WTC11 (cell line): ENCODE results near the gene IGFBP4.

Source experiments
- CTCF ChIP-seq: fragments of 200-600 bp; IDR thresholded peaks from 2 replicates; pipeline ENCODE4 v1.8.0; 2022; ENCODE audit warnings: antibody characterized with exemption
- HMGXB4 ChIP-seq: sonication (generic); formaldehyde crosslinking; IDR thresholded peaks from 2 replicates; pipeline ENCODE4 v1.8.1; 2023; ENCODE audit warnings: mild to moderate bottlenecking, moderate library complexity, missing genetic modification reagents
- NFYB ChIP-seq: sonication (generic); formaldehyde crosslinking; conservative IDR thresholded peaks from 2 replicates; pipeline ENCODE4 v1.8.0; 2022; ENCODE audit warnings: low read depth, missing genetic modification reagents
- PREB ChIP-seq: sonication (generic); formaldehyde crosslinking; IDR thresholded peaks from 2 replicates; pipeline ENCODE4 v1.8.1; 2022; ENCODE audit warnings: mild to moderate bottlenecking, missing genetic modification reagents, moderate library complexity, borderline replicate concordance
- SMAD3 ChIP-seq: sonication (generic); formaldehyde crosslinking; IDR thresholded peaks from 2 replicates; pipeline ENCODE4 v1.8.0; 2022; ENCODE audit warnings: missing genetic modification reagents, mild to moderate bottlenecking, borderline replicate concordance
- TP53 ChIP-seq: sonication (generic); formaldehyde crosslinking; IDR thresholded peaks from 2 replicates; pipeline ENCODE4 v1.8.1; 2023; ENCODE audit warnings: mild to moderate bottlenecking, missing genetic modification reagents
- ZNF512 ChIP-seq: sonication (generic); formaldehyde crosslinking; IDR thresholded peaks from 2 replicates; pipeline ENCODE4 v1.8.1; 2022; ENCODE audit warnings: missing genetic modification reagents, borderline replicate concordance
- TF ChIP-seq, protein P1 (sequence below): sonication (generic); formaldehyde crosslinking; IDR thresholded peaks from 2 replicates; pipeline ENCODE4 v1.8.0; 2022; ENCODE audit warnings: mild to moderate bottlenecking, missing genetic modification reagents
- TF ChIP-seq, protein P2 (sequence below): sonication (generic); formaldehyde crosslinking; IDR thresholded peaks from 2 replicates; pipeline ENCODE4 v1.8.1; 2023; ENCODE audit warnings: mild to moderate bottlenecking, missing genetic modification reagents, moderate library complexity

DNA sequence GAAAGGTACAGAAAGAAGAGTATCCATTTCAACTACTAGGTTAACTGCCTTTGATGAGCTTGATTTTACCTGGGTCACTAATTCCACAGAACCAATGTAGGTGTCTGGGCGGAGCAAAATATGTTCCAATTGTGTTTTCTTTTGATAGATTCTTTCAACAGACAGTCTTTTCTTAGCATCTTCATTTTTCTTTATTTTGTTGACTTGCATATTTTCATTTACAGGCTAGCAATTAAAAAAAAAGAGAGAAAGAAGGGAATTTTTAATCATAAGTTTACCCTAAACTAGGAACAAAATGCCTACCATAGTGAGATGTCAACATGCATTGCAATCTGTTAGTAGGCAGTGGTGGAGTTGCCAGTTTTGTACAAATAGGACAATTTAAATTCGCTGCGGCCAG, 26.6 kb upstream of the IGFBP4 start:
- TF ChIP-seq NFYB (CRISPR knock-in tag) (no peak), ZNF512 (no peak), CTCF (no peak), TP53 (CRISPR knock-in tag) (no peak), PREB (CRISPR knock-in tag) (no peak), HMGXB4 (CRISPR knock-in tag) (no peak), SMAD3 (CRISPR knock-in tag) (no peak)
- TF ChIP-seq, protein P1, sequence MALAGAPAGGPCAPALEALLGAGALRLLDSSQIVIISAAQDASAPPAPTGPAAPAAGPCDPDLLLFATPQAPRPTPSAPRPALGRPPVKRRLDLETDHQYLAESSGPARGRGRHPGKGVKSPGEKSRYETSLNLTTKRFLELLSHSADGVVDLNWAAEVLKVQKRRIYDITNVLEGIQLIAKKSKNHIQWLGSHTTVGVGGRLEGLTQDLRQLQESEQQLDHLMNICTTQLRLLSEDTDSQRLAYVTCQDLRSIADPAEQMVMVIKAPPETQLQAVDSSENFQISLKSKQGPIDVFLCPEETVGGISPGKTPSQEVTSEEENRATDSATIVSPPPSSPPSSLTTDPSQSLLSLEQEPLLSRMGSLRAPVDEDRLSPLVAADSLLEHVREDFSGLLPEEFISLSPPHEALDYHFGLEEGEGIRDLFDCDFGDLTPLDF: no peak
- TF ChIP-seq, protein P2, sequence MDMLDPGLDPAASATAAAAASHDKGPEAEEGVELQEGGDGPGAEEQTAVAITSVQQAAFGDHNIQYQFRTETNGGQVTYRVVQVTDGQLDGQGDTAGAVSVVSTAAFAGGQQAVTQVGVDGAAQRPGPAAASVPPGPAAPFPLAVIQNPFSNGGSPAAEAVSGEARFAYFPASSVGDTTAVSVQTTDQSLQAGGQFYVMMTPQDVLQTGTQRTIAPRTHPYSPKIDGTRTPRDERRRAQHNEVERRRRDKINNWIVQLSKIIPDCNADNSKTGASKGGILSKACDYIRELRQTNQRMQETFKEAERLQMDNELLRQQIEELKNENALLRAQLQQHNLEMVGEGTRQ (CRISPR knock-in tag): no peak
